ENCODE measurements around the gene RASD2.
A peak's percentile ranks its signal among the peaks of the same experiment; 100 is the strongest.

- TF ChIP-seq CTCF (conservative IDR thresholded peaks at IDR 0.05; ENCODE audit: low read length) (peak; percentile 55), EZH2phosphoT487 (IDR thresholded peaks at IDR 0.05; ENCODE audit: borderline replicate concordance, low read depth, low read length) (no peak)
Observed at GRCh38 chr22:35547987-35548721, 7.5 kb downstream of the RASD2 start.

Data from OCI-LY7 (cell line).